Stimulated activated CD4-positive, alpha-beta T cell treated with anti-CD3 and anti-CD28 coated beads, Interleukin-12 subunit alpha, Interleukin-12 subunit beta, amount 100 ng/mL, for 48 hours (primary cell): ENCODE data around the gene LMOD2.

Experiments
- DNase-seq, 3 donors: peaks; one replicate each; pipeline ENCODE4 v3.0.0-alpha.2; 2020; ENCODE audit warnings: low read depth in 2 of 3, low spot score in 1 of 3

Gene LMOD2

GRCh38 chr7:123669485-123669884 is 13.8 kb downstream of the LMOD2 start:
- DNase-seq = no peak

DNA sequence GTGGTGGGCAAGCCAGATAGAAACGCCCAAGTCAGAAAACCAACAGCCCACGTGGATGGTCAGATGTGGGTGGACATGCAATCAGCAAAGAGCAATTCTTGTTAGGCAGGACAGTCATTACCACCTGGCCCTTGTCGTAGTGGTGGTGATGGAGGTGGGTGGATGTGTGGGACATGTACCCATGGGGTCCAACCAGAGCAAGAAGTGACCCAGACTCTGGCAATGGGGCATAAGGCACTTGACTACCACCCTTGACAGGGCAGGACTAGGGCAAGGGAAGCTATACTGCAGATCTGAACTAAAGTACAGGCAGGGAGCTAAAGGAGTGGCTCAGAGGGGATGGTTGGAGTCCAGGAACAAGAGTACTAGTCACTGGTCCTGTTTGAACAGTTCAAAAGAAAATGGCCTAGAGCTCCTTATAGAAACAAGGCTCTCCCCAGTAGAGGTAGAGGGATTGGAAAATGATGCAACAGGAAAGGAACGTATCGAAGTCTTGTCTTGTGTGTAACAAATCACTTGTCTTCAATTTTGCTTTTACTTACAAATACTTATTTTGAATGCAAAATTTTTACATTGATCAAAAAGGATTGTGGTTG is 17.6 kb downstream of the LMOD2 start:
- no peak for DNase-seq

GRCh38 chr7:123673752-123674398 is 18.2 kb downstream of the LMOD2 start:
- DNase-seq = no peak

DNA sequence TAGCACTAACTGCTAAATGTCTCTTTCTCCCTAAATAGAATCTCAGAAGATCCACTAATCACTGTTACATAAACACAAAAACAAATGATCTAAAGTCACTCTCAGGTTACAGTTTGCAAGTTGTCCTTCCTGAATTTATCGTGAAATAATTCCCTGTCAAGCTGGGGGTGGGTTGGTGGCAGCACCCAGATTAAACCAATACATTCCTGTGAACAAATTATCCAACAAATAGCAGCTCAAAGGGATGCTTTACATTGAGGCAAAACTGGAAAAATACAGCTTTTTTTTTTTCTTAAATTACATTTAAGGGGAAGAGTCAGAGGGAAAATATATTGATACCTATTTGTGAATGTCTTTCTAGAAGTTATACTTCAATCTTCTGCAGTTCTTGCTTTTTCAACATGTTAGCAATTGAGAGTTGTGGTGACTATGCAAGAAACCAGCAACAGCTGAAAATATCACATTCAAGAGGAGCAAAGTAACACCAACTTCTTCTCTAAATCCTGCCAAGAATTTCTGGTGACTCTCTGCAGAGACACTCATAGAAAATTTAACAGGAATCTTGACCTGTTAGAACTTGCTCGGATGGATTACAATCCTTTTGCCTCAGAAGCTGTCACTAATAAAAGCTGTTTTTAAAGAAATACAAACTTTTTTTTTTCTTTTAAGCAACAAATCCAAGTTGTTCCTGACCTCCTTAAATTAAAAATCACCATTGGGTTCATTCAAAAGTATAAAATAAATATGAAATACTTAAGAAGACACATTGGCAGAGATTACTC is 18.9 kb downstream of the LMOD2 start:
- no peak for DNase-seq

DNA sequence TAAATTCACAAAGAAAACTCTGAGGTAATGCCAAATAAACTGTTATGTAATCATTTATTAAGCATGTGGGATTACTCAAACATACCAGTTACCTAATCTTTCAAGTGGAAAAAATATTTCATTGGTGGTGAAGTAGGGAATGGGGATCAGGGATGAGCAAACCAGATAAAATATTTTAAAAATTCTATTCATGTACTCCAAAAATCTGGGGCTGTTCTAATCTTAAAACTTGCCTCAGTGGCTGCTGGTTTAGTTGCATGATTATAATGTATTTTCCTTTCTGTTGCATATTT is 19.5 kb downstream of the LMOD2 start:
- DNase-seq = no peak

DNA sequence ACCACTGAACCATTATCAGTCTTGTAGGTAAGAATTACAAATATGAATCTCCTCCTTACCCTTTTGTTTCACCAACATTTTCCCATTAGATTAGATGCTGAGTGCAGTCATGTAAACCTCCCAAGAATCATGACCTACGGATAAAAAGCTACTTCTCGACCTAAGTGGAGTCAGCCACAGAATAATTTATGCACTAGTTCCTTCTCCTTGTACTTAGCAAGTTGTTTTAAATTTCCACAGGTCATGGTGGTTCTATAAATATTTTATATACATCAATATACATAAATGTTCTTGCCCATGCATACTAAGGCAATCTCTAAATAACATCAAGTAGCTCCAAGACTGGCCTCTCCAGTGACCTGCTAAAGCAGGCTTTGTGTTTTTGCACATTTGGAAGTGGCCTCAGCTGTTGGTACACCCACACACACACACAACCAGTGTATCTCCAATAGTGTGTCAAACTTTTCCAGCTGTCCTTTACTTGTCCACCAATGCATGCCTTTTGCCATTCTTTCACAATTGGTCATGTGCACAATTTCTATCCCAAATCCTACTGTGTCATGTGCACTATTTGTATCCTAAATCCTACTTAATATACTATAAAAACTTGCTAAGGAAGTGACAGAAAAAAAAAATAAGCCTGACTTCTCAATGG is 21.5 kb downstream of the LMOD2 start:
- DNase-seq = no peak

- DNase-seq = no peak
These were observed 23.9 kb downstream of the LMOD2 start for GRCh38 chr7:123679614-123680013.

DNA sequence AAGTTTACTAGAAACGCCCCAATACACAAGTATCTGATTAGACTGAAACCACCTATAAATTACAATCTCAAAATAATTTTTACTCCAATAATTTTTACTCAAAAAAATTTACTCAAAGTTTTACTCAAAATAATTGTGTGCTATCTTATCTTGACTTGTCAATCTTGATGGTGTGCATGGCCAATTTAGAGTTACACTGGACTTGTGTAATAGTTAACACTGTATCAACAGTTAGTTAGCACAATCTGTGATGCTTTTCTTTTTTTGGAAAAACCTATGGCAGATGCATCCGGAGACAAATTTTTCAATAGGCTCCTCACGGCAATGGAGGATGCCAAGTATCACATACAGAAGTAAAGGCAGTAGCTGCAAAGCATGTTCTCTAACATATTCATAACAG is 24.9 kb downstream of the LMOD2 start:
- no peak for DNase-seq

- DNase-seq = no peak
These were observed 25.9 kb downstream of the LMOD2 start for GRCh38 chr7:123681561-123681960.

- peak in 1 of 3 donors; percentile 34 for DNase-seq
These were observed 27.0 kb downstream of the LMOD2 start for GRCh38 chr7:123682690-123683089.

- DNase-seq = no peak
These were observed 31.5 kb downstream of the LMOD2 start for GRCh38 chr7:123687161-123687560.

- no peak for DNase-seq
These were observed 32.1 kb downstream of the LMOD2 start for GRCh38 chr7:123687727-123688126.

- no peak for DNase-seq
These were observed 33.6 kb downstream of the LMOD2 start for GRCh38 chr7:123689250-123689649.

DNA sequence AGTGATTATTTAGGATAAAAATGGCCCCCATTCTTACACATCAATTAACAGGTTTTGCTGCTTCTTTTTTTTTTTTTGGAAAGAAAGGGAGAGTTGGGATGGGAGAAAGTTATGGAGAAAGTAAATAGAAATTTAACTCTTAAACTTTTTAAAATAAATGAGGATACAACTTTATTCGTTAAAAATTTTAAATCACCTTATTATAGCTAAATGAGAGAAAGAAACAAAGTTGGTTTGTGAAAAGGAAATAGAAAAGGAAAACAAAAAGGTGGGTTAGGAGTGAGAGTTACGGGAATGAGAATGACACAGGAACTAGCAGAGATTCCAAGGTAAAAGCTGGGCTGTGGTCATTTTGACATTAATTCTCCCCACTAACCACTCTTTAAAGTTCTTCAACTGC is 34.9 kb downstream of the LMOD2 start:
- no peak for DNase-seq

DNA sequence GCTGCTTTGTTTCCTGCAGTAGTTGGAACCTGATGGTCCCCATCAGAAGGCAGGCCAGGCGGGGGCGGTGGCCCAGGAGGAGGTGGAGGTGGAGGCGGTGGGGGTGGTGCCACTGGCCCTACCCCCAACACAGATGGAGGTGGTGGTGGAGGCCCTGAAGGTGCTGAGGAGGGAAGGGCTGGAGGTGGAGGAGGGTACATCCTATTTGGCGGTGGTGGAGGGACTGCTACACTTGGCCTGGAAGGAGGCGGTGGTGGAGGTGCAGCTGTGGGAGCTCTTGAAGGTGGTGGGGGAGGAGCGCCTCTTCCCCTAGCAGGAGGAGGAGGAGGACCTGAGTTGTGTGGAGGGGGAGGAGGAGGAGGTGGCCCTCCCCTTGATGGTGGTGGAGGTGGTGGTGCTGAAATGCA is 36.8 kb downstream of the LMOD2 start:
- no peak for DNase-seq

GRCh38 chr7:123695944-123696677 is 40.4 kb downstream of the LMOD2 start:
- no peak for DNase-seq

DNA sequence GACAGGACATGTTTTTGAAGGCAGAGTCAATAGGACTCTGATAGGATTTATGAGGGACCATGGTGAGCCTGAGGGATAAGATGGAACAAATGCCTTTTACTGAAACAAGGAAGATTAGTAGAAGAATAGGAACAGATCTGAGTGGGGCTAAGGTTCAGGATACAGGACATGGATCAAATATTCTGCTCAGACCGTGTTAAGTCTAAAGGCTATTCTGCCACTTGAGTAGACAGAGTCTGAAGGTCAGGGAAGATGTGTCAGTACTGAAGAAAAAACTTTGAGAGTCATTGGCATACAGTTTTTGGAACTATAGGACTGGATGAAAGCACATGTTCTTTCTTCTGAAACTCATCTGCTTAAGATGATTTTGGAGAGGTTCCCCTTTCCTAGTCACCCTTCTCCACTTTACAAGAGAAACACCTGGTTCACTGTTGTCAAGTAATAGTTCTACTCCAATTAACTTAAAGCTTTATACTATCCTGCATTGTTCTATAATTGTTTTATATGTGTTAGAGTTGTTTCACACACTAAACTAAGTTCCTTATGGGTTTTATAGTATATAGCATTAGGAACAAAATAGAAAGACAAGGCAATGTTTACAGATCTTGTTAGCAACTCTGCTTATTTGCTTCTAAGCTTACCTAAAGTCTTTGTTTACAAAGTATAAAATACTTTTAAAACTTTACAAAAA is 49.7 kb downstream of the LMOD2 start:
- no peak for DNase-seq

DNA sequence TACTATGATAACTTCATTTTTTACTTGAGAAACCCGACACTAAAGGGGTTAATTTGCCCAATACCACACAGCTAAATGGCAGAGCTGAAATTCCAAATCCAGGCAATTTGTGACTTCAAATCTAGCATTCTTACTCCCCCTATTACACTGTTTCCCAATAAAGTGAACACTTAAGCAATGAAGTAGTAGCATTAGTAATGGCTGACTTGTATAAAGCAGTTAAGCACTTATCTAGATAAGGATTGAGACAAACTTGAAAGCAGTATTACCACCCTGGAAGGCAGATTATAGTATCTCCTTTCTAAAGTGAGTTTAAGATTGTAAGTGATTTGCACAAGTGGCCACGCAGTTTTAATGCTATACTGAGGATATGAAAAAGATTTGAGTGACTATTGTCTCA is 53.9 kb downstream of the LMOD2 start:
- no peak for DNase-seq

DNA sequence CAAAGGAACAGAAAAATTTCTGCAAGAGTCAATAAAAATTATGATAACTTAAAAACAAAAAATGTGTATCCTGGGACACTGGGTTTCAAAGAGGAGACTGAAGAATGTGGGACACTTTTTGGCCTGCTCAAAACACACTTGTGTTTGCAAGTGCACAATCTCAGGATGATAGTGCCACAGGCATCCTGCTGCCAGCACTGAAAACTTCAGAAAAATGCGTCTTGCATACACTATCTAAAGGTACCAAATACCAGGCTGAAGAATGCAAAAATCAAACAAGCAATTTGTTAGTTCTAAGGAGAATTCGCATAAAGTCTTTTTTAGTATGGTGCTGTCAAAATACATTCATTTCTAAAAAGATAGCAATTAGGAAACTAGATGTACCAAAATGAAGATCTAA is 55.0 kb downstream of the LMOD2 start:
- DNase-seq = no peak

GRCh38 chr7:123711832-123712293 is 56.2 kb downstream of the LMOD2 start:
- DNase-seq = no peak

DNA sequence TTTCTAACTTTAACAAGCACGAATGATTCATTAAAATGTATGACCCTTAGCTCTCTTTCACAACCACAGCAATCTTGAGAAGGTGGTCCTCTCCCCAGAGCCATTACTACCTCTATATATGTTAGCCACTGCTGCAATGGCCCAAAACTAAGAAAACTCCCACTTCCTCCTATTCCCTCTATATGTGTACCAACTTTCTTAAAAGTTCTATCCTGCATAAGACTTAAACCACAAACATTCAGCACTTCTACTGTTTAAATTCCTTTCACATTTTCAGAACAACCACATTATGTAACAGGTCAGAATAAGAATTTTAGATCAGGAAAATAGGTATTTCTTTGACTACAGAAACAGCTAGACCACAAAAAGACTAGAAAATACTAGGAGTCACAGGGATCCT is 57.0 kb downstream of the LMOD2 start:
- DNase-seq = no peak
